NCI-H82 (cell line): Measurements from ENCODE around the gene KISS1.

Experiments used
- DNase-seq: peaks from one replicate; lab custom pipeline; 2025; lab: John Stamatoyannopoulos, UW

KISS1 gene

DNA sequence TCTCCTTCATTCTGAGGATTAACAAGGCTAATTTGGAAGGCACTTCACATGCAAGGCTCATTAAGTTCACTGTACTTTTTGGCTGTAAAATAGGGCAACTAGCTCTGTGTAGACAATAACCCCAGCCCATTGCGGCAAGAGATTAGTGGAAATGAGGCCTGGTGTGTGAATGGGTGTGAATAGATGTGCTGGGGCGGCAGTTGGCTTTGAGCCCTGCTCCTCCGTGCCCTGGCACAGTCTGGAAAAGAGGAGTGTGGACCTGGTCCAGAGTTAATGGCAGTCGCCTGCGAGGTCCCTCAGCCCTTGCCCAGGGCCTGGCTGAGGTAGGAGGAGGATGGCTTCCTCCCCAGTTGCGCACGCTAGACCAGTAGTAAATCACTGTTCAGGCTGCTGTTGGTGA, 4.8 kb downstream of the KISS1 start:
- no peak for DNase-seq

DNA sequence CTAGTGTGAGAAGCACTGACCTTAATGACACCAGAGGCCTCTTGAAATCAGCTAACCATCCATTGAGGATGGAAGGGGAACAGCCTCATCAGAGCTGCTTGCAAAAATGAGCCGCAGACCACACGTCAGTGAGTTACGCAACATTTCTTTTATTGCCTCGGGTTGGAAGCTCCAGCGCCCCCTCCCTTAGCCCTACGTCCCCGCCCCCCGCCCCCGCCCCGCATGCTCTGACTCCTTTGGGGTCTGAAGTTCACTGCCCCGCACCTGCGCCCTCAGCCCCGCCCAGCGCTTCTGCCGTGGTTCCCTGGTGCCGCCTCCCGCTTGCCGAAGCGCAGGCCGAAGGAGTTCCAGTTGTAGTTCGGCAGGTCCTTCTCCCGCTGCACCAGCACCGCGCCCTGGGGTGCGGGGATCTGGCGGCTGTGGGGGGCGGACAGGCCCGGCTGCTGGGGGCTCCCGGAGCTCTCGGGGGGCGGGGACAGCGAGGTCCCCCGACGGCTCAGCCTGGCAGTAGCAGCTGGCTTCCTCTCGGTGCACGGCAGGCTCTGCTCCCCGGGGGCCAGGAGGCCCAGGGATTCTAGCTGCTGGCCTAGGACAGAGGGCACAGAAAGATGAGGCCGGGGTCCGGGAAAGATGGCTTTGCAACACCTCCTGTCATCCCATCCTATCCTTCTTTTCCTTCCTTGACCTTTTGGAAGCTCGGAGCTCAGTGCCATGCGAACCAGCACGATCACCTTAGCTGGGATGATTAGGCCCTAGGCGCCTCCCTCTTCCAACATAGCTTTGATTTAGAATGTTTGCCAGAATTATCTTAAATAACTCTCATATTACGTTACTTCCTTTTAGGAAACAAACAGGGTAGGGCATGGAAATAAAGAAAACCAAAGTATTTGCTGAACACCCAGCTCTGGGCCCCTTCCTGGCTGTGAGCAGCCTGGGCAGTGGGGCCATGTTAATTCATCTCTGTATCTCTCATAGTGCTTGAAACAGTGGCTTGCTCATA, 5.8 kb downstream of the KISS1 start:
- peak; percentile 56 for DNase-seq

DNA sequence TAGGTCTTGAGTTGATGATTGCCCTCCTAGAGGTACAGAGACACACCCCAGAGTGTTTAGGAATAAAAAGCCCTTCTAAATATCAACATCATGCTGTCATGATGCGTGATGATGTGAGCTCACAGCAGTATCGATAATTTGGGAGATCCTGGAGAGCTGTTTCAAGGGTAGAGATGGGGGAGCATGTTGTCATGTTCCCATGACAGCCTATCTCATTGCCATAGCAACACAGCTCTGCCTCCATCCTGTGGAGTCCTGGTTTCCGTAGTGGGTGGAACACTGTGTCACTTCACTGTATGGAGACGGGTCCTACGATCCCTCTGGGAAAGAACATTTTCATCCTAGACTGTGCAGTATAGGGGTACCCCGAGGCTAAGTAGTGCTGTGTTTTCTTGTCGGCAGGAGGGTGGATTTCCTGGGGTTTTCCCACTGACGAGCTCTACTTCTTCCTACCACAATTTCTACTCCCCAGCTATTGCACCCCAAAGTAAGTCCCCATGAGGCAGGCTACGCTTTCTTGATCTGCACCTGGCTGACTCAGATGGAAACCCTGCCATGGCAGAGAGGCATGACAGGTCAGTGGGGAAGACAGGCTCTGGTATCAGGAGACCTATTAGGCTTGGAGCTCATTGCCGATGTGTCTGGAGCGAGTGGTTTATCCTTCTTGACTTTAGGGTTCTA, 7.2 kb downstream of the KISS1 start:
- no peak for DNase-seq

DNA sequence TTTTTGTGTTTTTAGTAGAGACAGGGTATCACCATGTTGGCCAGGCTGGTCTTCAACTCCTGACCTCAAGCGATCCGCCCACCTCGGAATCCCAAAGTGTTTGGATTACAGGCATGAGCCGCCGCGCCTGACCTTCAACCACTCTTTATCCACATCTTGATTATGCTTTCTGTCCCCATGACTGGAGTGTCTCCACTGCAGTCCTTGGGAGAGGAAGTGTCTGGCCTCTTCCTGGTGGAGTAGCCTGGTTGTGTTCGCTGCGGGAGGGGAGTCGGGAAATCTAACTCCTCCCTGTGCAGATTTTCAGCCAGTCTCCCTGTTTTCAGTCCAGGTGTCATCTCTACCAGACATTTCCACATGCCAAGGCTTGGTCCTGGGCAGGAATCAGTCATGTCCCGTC, 9.7 kb downstream of the KISS1 start:
- no peak for DNase-seq

DNA sequence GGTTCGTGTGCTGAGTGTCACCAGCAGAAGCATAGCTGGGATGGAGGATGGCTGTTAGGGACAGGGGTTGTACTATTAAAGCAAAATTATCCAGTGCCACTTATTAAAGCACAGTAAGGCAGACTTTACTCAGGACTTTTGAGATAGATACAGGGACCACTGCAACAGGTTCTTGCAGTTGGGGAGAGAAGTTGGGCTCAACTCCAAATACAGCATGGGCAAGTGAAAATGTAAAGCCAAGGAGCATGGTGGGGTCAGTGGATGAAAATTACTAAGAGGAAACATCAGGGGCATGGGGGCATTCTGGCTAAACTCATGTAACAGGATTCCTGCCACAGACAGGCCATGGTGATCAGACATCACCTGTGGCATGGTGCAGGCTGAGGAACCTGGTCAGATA, 15.2 kb downstream of the KISS1 start:
- DNase-seq = no peak

DNA sequence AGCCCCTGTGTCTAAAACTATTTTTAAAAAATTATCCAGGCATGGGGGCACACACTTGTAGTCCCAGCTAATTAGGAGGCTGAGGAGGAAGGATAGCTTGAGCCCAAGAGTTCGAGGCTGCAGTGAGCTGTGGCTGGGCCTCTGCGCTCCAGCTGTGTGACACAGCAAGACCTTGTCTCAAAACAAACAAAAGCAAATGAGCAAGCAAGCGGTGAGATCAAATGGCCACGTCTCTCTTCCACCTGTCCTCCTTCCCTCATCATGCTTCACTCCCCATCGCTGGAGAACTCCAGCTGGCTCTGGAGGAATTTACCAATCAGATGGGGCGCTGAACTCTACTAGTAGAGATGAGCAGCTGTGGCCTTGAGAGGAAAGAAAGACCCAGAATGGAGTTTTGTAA, 16.2 kb downstream of the KISS1 start:
- no peak for DNase-seq

DNA sequence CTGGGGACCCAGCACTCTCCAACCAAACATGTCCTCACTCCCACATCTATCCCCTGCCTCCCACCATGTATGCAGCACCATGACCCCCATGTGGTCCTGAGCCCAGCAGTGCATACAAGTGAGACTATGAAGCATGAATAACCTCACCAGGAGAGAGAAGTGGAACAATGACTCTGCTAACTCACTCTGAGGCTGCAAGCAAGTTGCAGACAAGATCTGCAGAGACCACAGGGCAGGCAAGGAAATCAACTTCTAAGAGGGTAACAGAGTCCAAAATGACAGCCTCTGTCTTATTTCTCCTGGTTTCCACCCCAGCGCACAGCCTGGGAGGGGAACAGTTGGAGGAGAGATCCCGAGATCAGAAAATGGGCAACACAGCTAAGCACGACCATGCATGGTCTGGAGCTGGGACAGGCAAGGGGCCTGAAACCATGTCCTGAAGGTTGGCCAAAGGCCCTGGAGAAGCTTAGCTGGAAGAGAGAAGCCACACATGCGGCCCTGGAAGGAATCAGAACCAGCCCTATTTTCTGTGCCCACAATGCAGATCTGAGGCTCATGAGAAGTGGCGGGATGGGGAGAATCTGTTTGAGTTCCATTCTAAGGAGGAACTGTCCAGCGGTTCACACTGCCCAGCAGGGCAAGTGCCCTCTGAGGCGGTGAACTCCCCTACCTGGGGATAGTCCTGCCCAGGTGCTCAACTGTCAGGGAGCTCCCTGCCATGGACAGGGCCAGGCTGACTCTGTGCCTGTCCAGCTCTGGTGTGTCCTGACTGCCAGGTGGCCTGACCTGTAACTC, 17.6 kb downstream of the KISS1 start:
- DNase-seq = no peak

DNA sequence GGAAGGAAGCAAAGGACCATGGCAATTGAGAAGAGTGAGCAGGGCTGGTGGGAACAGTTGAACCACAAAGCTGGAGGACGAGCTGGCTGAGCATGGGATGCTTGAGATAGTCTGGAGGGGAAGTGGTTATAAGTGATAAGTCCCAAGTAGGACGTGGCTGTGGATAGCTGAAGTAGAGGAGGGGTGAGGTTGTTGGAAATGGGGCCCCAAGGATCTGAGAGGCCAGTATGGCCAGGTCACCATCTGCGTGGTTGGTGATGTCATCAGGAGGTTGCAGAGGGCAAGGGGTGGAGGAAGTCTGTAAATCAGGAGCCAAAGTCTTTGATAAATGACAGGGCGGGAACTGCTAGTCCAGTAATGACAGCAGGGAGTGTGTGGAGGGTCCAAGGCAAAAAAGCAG, 19.2 kb downstream of the KISS1 start:
- DNase-seq = no peak

DNA sequence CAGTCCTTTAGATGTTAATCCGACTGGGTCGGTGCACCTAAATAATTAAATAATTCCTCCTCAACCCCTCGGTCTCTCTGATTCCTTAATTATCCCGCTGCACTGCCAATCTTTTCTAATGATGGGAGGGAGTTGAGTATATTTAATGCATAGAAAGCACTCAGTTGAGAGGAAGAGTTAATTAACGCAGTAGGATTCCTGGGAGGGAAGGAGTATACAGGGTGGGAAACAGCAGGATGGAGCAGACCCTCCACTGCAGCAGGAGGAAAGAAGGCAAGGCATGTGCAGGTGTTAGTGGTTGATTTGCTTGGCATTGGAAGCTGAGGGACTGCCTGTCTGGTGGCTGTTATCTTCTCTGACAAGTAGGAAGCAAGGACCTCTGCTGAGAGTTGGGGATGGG, 20.2 kb downstream of the KISS1 start:
- DNase-seq = peak; percentile 68

DNA sequence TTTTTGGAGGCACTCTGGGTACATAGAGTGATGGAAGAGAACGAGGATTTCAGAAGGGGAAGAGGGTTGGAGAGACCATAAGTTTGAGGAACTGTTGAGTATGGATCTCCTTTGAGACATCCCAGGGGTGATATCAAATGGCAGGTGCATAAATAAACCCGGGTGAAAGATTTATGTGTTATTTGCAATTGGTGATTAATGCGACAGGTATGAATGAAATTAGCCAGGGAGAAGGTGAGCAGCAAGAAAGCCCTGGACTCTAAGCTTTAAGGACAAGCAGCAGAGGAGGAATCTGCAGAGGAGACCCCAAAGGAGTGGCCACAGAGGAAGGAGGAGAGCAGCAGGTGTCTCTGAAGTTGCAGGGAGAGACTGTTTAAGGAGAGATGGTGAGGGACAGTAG, 21.3 kb downstream of the KISS1 start:
- DNase-seq = no peak

DNA sequence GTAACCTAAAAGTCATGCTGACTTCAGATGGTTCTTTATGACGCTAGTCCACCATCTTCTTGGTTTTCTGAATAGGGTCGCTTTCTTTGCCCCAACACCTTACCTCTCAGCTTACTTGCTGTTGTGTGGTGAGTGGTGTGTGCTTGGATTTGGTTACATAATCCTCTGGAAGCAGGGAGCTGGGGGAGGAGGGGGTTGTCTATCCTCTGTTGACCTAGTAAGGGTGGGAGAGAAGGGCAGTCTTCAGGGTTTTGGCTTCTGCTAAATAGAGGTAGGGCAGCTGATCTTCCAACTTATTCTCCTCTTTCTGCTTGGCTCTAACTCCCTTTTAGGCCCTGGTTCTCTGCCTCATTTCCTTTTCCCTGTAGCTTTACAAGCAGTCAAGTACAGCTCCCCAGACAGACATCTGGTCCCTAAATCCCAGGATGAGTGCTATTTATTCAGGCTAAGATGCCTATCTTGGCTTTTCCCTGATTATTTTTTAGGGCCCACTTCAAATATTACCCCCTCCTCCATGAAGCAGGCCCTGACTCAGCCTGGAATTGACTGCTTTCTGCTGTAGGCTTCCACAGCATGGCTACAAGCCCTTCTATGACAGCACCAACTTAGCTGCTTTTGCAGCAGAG, 23.8 kb downstream of the KISS1 start:
- peak; percentile 96 for DNase-seq

DNA sequence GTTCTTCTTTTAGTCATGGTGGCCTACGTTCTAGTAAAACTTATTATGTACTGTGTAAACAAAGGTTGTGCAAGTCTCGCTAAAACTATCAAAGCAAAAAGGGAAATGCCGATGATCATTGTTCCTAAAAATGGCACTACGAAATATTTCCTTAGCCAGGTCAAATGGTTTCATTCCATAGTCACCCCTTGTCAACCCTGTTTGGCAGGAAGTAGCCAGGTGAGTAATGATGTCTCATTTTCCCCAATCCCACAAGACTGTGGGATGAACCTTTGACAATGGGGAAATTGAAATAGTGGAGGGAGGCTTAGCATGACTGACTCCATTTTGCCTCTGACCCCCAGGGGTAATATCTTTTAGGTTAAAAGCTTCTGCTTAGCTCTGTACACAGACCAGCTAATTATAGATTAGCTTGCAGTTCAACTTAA, 24.5 kb downstream of the KISS1 start:
- DNase-seq = no peak

DNA sequence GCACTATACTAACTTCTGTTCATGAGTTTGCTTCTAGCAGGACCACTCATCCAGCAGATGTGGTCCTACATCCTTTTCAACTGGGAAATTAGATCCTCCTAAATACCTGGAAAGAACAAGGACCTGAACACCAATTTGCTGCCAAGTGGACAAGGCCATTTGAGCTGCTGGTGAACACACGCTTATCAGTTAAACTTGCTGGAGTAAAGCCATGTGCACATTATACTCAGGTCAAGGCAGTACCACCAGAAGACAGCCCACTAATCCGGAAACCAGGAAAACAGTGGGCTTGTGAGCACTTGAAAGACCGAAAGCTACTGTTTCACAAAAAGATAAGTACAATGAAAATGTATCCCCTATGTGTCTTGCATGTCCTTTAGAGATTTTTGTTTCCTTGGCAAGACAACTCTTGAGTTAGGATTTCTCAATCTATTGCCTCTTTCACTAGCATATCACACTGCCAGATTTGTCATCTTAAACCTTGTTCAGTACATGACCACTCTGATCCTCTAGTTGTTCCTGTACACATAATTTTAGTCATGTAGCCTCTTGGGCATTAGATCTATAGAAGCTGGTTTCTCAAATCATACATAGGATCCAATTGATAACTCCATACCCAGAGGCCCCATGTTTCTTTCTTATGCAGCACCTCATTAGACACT, 25.7 kb downstream of the KISS1 start:
- DNase-seq = no peak

DNA sequence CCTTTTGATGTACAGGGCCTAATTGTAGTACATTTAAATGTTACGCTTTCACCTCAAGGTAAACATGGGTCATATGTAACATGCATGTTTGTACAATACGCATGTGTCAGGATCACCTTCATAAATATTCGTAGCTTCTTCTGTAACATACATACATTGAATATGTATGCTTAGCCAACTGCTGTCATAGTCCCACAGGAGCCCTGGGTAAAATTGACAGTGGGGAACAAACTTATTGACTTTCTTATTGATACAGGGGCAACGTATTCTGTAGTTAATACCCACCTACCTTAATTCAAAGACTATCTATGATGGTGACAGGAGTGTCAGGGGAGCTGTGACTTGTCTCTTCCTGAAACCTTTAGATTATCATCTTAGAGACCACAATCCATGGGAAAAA, 26.4 kb downstream of the KISS1 start:
- peak; percentile 50 for DNase-seq

DNA sequence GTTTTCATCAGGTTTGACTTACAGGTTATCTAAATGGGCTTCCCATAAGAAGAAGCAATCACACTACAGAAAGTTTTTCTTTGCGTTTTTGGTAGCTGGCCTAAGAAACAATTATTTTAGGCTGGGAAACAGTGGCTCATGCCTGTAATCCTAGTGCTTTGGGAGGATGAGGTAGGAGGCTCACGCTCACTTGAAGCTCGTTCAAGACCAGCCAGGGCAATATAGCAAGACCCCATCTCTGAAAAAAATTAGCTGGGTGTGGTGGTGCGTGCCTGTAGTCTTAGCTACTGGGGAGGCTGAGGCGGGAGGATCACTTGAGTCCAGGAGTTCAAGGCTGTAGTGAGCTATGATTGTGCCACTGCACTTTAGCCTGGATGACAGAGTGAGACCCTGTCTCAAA, 28.6 kb downstream of the KISS1 start:
- DNase-seq = no peak

DNA sequence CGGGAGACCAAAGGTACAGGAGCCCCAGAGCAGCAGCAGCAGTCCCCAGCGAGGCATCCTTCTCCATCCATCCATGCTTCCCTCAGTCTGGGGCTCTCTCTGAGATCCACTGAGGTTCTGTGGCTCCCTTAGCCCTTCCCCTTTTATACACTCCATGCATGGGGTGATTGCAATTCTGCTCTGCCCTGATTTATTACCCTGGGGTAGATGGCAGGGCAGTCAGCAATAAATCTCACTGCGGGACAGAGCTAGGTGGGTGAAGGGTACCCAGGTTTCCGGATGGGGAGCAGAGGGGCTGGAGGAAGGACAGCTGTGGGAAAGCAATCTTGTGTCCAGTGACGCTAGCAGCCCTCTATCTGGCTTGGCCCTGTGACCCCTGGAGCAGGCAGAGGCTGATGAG, 30.1 kb downstream of the KISS1 start, which contains the start of gene REN:
REN (minus strand) TSS at position 119 of the 400 bp plus-strand sequence; CDS start at position 75, 44 bp downstream.
- DNase-seq = no peak

DNA sequence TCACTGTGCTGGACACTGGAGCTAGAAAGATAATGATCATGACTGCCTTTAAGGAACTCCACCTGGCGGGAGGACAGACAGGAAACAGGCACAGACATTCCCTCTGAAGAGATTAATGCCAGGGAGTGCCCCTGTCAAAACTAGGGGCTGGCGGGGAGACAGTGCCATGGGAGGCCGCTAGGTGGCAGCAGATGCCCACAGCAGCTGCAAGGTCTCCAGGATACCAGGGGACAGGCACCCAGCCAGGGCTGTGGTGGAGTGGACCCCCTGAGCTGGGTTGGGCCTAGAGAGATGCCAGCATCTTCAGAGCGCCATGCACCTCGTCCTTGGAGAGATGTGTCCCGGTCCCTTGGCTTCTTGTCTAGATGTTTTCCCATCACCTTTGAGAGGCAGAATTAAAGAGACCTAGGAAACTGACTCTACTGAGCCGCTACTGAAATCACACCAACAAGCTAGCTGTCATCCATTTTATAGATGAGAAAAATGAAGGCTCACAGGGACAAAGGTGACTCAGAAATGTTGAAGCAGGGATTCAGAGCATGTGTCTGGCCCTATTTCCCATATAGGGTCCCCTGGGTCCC, 33.7 kb downstream of the KISS1 start:
- DNase-seq = peak; percentile 89

DNA sequence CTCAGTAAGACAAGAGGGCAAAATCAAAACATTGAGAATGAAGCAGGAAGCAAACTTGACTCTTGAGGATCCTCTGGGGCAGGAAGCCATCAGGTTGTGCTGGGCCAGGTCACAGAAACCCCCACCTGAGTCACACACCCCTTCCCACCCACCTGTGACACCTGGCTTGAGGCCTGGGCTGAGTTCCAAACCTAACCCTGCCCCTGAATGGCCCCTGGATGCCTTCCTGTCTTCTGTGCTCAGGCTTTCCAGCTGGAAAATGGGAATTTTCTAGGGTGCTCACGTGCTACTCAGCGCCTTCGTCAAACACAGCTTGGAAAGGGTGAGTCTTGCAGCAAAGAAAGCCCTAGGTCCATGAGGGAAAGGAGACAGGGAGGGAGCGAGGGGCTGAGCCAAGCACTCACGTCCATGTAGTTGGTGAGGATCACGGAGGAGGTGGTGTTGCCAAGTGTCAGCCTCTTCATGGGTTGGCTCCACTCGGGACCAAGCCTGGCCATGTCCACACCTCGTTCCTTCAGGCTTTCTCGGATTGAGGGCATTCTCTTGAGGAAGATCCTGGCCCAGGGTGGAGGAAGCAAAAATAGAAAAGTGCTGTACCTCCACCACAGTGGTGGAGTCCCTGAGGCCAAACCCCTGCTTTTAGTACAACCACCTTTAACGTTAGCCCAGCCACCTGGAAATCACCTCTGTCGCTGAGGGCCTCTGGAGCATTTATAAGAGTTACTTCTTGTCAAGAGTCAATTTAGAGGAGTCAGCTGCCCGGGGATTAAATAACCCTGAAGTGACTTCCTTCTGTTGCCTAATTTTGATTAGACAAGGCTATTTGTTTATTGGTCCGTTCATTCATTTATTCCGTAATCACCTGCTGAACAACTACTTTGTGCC, 34.4 kb downstream of the KISS1 start:
- no peak for DNase-seq

DNA sequence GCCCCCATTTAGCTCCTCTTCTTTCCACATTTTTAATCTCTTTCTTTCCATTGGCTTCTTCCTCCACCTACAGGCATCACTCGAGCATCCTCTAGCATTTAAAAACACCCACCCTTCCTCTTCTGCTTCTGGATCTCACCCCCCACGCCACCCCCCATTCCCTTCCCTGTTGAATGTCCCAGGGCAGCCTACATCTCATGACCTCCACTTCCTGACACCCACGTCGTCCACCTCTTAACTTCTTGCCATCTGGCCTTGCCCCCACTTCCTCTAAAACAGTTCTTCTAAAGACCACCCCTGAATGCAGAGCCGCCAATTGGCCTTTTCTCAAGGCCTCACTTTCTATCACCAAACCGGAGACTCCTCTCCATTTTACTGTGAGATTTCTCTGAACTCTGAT, 38.3 kb downstream of the KISS1 start:
- DNase-seq = no peak

DNA sequence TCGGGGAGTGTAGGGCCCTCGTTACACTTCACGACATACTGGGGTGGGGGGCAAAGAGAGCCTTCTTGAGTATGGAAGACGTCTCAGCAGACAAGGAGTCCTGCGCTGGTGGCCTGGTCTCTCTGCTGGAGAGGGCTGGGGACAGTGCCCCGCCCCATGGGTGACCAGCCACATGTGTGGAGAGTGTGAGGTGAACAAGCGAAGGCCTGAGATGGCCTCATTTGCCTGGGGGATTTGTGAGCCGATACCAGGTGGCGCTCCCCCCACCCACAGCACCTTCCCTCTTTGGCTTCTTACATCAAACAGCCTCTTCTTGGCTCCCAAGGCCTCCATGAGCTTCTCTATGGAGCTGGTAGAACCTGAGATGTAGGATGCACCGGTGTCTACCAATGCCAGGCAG, 40.4 kb downstream of the KISS1 start:
- no peak for DNase-seq
